WI38 (cell line): ENCODE results near the gene LASP1NB.

ENCODE experiments used
- H3K4me3 ChIP-seq: 2 replicates; pipeline ENCODE4 v1.5.1; 2011; ENCODE audit warnings: low read depth, mild to moderate bottlenecking, control low read depth, low read length
- TF ChIP-seq, protein P1 (sequence below): IDR thresholded peaks from 2 replicates; pipeline ENCODE4 v1.5.1; 2012; ENCODE audit warnings: low read depth, mild to moderate bottlenecking, control low read depth, low read length

The LASP1NB gene

DNA sequence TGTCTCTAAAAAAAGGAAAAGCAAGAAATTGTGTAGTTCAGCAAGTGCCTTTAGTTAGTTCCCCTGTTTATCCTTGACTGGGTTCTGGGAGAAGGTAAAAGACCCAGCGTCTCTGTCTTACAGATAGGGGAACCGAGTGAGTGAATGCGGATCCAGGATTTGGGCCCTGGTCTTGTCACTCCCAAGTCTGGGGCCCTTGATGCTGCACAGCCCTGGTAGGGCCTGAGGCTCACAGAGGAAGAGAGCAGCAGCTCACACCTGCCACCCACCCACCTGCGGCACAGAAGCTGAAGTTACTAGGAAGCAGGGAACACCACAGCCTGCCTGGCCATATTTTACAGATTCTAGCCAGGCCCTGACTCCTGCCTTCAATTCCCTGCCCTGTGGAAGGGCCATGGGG is 33.3 kb upstream of the LASP1NB start:
- TF ChIP-seq, protein P1, sequence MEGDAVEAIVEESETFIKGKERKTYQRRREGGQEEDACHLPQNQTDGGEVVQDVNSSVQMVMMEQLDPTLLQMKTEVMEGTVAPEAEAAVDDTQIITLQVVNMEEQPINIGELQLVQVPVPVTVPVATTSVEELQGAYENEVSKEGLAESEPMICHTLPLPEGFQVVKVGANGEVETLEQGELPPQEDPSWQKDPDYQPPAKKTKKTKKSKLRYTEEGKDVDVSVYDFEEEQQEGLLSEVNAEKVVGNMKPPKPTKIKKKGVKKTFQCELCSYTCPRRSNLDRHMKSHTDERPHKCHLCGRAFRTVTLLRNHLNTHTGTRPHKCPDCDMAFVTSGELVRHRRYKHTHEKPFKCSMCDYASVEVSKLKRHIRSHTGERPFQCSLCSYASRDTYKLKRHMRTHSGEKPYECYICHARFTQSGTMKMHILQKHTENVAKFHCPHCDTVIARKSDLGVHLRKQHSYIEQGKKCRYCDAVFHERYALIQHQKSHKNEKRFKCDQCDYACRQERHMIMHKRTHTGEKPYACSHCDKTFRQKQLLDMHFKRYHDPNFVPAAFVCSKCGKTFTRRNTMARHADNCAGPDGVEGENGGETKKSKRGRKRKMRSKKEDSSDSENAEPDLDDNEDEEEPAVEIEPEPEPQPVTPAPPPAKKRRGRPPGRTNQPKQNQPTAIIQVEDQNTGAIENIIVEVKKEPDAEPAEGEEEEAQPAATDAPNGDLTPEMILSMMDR = no peak
- H3K4me3 ChIP-seq = no peak overlapping the region

DNA sequence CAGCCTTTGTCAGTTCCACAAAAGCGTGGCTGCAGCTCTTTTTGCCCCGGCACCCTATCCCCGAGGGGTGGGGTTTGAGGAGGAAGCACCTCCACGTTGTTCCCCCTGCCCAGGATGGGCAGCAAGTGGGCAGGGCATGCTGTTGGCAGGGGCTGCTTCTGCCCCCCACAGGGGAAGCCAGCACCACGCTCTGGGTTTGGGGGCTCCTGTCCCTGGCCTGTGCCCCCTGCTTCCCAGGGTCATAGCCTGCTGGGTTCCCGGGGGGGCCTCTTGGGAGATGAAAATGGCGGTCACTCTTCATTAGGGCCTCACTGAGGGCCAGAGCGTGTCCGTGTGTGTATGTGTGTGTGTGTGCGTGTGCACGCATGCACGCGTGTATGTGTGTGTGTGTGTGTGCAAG is 32.8 kb upstream of the LASP1NB start:
- TF ChIP-seq, protein P1 = no peak

DNA sequence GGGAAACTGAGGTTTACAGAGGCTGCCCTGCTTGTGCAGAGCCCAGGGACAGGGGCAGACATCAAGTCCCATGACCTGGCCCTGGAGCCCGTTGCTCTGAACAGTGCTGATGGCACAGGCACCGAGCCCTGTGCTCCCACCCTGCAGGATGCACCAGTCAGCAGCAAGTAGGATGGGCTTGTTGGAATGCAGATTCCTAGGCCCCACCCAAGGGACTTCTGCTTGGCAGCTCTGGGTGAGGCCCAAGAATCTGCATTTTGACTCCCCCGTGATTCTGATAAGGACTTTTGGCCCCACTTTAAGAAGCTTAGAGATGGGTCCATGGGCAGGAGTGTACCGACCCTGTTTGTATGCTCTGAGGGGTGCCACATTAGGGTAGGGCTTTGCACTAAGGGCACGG is 32.3 kb upstream of the LASP1NB start:
- no peak overlapping the region for H3K4me3 ChIP-seq
- TF ChIP-seq, protein P1 = no peak

More for the DNA sequence above, 32.8 kb upstream of the LASP1NB start:
- no peak overlapping the region for H3K4me3 ChIP-seq

DNA sequence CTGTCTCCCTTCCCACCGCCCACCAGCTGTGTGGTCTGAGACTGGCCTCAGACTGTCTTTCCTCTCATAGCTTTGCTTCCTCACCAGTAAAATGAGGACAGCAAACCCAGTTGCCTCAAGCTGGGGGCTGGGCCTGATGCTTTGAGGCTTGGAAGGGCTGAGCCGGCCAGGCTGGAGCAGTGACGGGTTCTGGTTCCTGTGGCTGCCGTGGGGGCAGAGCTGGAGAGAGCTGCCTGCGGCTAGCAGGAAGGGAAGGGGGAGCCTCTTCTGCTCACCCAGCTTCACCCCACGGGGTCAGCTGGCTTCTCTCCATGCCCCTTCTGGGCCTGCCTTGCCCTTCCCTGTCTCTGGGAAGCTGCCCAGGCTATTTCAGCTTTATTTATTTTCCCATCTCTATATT is 31.8 kb upstream of the LASP1NB start:
- TF ChIP-seq, protein P1 = no peak
- no peak overlapping the region for H3K4me3 ChIP-seq

DNA sequence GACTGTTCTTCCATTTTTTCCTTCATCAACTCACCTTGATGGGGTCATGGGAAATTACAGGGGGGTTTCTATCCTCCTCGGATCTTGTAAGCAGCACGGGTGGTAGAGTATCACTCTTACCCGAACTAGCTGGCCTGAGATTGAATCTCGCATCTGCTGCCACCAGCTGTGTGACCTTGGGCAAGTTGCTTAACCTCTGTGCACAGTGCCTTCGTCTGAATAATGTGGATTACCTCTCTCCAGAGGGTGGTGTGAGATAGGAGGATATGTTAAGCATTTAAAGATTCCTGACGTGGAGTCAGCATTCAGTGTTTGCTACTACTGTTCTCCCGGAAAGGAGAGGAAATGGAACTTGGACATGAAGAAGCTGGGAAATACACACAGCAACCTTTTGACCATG is 31.1 kb upstream of the LASP1NB start:
- TF ChIP-seq, protein P1 = no peak
- no peak overlapping the region for H3K4me3 ChIP-seq

DNA sequence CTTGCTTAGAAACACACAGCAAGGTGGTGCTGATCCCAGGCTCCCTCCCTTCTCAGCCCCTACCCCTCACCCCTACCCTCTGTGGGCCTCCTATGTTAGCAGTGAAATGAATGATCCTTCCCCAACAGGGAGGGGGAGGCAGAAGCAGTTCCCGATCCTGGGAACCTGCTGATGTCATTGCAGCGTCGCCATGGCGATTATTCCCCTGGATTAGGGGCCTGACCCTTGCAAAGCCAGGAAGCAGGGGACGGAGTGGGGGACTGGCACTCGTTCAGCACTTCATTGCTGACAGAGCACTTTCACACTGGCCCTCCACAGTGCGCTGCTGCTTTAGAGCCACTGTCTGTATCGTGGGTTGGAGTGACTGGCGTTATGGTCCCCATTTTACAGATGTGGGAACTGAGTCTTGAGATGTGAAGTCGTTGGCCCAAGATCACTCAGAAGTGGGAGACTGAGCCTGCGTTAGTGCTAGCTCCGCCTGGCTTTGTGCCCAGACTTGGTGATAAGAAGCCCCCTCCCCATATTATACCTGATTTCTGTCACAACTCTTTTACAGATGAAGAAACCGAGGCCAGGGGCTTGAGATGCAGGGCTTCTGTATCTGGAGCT is 29.0 kb upstream of the LASP1NB start:
- no peak overlapping the region for H3K4me3 ChIP-seq
- TF ChIP-seq, protein P1 = no peak

DNA sequence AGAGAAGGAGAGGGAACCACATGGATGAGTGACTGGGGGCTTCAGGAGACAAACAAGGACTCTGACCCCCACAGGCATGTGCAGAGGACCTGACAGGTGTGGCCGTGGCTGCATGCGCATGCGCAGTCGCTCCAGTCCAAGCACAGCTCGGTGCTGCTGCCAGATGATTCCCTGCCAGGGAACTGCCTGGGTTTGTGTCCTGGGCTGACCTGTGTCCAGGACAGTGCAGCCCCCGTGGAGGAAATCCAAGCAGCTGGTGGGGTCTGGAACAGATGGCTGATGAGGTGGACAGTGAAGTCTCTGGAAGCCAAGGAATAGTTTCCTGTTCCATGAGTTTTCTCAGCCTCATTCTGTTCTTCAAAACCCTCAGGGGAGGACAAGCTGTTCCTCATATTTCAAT is 28.2 kb upstream of the LASP1NB start:
- TF ChIP-seq, protein P1 = no peak
- H3K4me3 ChIP-seq = no peak overlapping the region
